Astrocyte (in vitro differentiated cells and primary cell): ENCODE measurements around the gene CHML. TPM values are rescaled to one million over a fixed set of nuclear protein-coding genes. Genes with fewer than 3 reads are reported as not detected.

Source experiments
- DNase-seq: peaks from one replicate; pipeline ENCODE4 v3.0.0-alpha.2; 2010; ENCODE audit warnings: low read depth
- FAIRE-seq: peaks from 2 replicates; lab custom pipeline; 2011; peaks lifted over from hg19 to GRCh38; lab: Jason Lieb, UNC
- H2AFZ ChIP-seq: 2 replicates; pipeline ENCODE4 v1.6.0; 2012; ENCODE audit warnings: low read depth, low read length, inconsistent platforms
- H3K27ac ChIP-seq: 2 replicates; pipeline ENCODE4 v1.5.1; 2011; ENCODE audit warnings: low read depth, low read length, inconsistent platforms
- H3K27me3 ChIP-seq: 2 replicates; pipeline ENCODE4 v1.6.0; 2011; ENCODE audit warnings: low read length, inconsistent platforms; ENCODE audit not compliant: insufficient read depth
- H3K36me3 ChIP-seq: 2 replicates; pipeline ENCODE4 v1.5.1; 2011; ENCODE audit warnings: low read length, inconsistent platforms; ENCODE audit not compliant: insufficient read depth
- H3K4me1 ChIP-seq: 2 replicates; pipeline ENCODE4 v1.5.1; 2011; ENCODE audit warnings: low read length, inconsistent platforms; ENCODE audit not compliant: insufficient read depth
- H3K4me2 ChIP-seq: 2 replicates; pipeline ENCODE4 v1.6.0; 2012; ENCODE audit warnings: low read length, inconsistent platforms
- H3K4me3 ChIP-seq: 2 replicates; pipeline ENCODE4 v1.5.1; 2011; ENCODE audit warnings: low read depth, mild to moderate bottlenecking, low read length, inconsistent platforms; ENCODE audit not compliant: insufficient read depth
- H3K79me2 ChIP-seq: 2 replicates; pipeline ENCODE4 v1.6.0; 2012; ENCODE audit warnings: mild to moderate bottlenecking, low read length, inconsistent platforms; ENCODE audit not compliant: insufficient read depth
- H3K9ac ChIP-seq: 2 replicates; pipeline ENCODE4 v1.6.0; 2012; ENCODE audit warnings: mild to moderate bottlenecking, low read length, inconsistent platforms
- H3K9me3 ChIP-seq: 2 replicates; pipeline ENCODE4 v1.5.1; 2012; ENCODE audit warnings: low read depth, mild to moderate bottlenecking, low read length, inconsistent platforms; ENCODE audit not compliant: insufficient read depth
- H4K20me1 ChIP-seq: 2 replicates; pipeline ENCODE4 v1.6.0; 2012; ENCODE audit warnings: low read length, inconsistent platforms; ENCODE audit not compliant: insufficient read depth
- H3K27ac Mint-ChIP-seq: one replicate; pipeline ENCODE4 v1.8.0; 2021; ENCODE audit warnings: mild to moderate bottlenecking, mixed read lengths; ENCODE audit not compliant: unreplicated experiment
- H3K27me3 Mint-ChIP-seq: one replicate; pipeline ENCODE4 v1.8.0; 2021; ENCODE audit warnings: low read depth, mixed read lengths; ENCODE audit not compliant: unreplicated experiment
- H3K36me3 Mint-ChIP-seq: one replicate; pipeline ENCODE4 v1.8.0; 2021; ENCODE audit warnings: low read depth, mixed read lengths; ENCODE audit not compliant: unreplicated experiment
- H3K4me1 Mint-ChIP-seq: one replicate; pipeline ENCODE4 v1.8.0; 2021; ENCODE audit warnings: low read depth, mixed read lengths; ENCODE audit not compliant: unreplicated experiment
- H3K4me3 Mint-ChIP-seq: one replicate; pipeline ENCODE4 v1.8.0; 2021; ENCODE audit warnings: mild to moderate bottlenecking, moderate library complexity, mixed read lengths; ENCODE audit not compliant: unreplicated experiment
- H3K9me3 Mint-ChIP-seq: one replicate; pipeline ENCODE4 v1.8.0; 2021; ENCODE audit warnings: mild to moderate bottlenecking, mixed read lengths; ENCODE audit not compliant: unreplicated experiment
- CTCF ChIP-seq: IDR thresholded peaks from 2 replicates; pipeline ENCODE4 v1.5.1; 2011; ENCODE audit warnings: low read depth, mild to moderate bottlenecking, inconsistent platforms, low read length, moderate library complexity; ENCODE audit not compliant: insufficient read depth
- EZH2 ChIP-seq: IDR thresholded peaks from 2 replicates; pipeline ENCODE4 v1.6.1; 2012; ENCODE audit warnings: mild to moderate bottlenecking, low read length, inconsistent platforms; ENCODE audit not compliant: insufficient read depth
- total RNA-seq: library from RNA; stranded (reverse); gene quantifications from 2 replicates; pipeline ENCODE4 v1.2.1, GENCODE V29; 2021

The CHML gene
- total RNA-seq, 1 donor from 2014 or later, result 22.6 TPM

- Mint-ChIP-seq H3K4me3 (no peak overlapping the region), H3K9me3 (peaks cover 2% of the 10 kb centered on the region), H3K27me3 (no peaks in the 10 kb centered on the region), H3K4me1 (peaks cover 20% of the 10 kb centered on the region), H3K27ac (no peak overlapping the region), H3K36me3 (no peaks in the 10 kb centered on the region)
- Histone ChIP-seq H3K4me3 (no peak overlapping the region), H3K9me3 (no peaks in the 10 kb centered on the region), H3K27ac (no peak overlapping the region), H3K27me3 (no peaks in the 10 kb centered on the region), H3K36me3 (no peaks in the 10 kb centered on the region), H3K9ac (no peak overlapping the region), H2AFZ (no peak overlapping the region), H3K4me1 (peaks cover 5% of the 10 kb centered on the region), H3K4me2 (no peak overlapping the region), H4K20me1 (no peaks in the 10 kb centered on the region), H3K79me2 (peaks cover 5% of the 10 kb centered on the region)
- no peak for TF ChIP-seq EZH2
- no peak for TF ChIP-seq CTCF
- DNase-seq (no peak), FAIRE-seq (no peak)
Observed at GRCh38 chr1:241644259-241644658, 4.1 kb upstream of the CHML start.

GRCh38 chr1:241642593-241642944 is 2.4 kb upstream of the CHML start:
- H3K27me3 Mint-ChIP-seq, result no peaks in the 10 kb centered on the region
- H3K4me2 ChIP-seq, result no peak overlapping the region
- H3K36me3 Mint-ChIP-seq, result no peaks in the 10 kb centered on the region
- peaks cover 22% of the 10 kb centered on the region for H3K79me2 ChIP-seq
- H3K4me3 ChIP-seq, result no peak overlapping the region
- H2AFZ ChIP-seq, result no peak overlapping the region
- no peak overlapping the region for H3K4me3 Mint-ChIP-seq
- FAIRE-seq, result no peak
- H3K27ac Mint-ChIP-seq, result no peak overlapping the region
- H3K4me1 Mint-ChIP-seq, result peaks cover 28% of the 10 kb centered on the region
- peaks cover 2% of the 10 kb centered on the region for H3K9me3 Mint-ChIP-seq
- no peaks in the 10 kb centered on the region for H3K27me3 ChIP-seq
- no peak overlapping the region for H3K9ac ChIP-seq
- H3K36me3 ChIP-seq, result no peaks in the 10 kb centered on the region
- no peaks in the 10 kb centered on the region for H3K9me3 ChIP-seq
- no peak overlapping the region for H3K27ac ChIP-seq
- peaks cover 15% of the 10 kb centered on the region for H3K4me1 ChIP-seq
- H4K20me1 ChIP-seq, result peaks cover 12% of the 10 kb centered on the region
- no peak for DNase-seq
- TF ChIP-seq EZH2 (no peak), CTCF (no peak)

GRCh38 chr1:241641773-241642592 is 1.8 kb upstream of the CHML start:
- H3K27me3 Mint-ChIP-seq, result no peaks in the 10 kb centered on the region
- Histone ChIP-seq H3K4me1 (peaks cover 16% of the 10 kb centered on the region), H3K4me3 (no peak overlapping the region), H3K9ac (no peak overlapping the region), H3K9me3 (no peaks in the 10 kb centered on the region), H3K27ac (peak overlapping the region; percentile 22), H3K27me3 (no peaks in the 10 kb centered on the region), H3K4me2 (no peak overlapping the region), H3K79me2 (peaks cover 27% of the 10 kb centered on the region), H3K36me3 (no peaks in the 10 kb centered on the region), H4K20me1 (peaks cover 17% of the 10 kb centered on the region), H2AFZ (no peak overlapping the region)
- H3K27ac Mint-ChIP-seq, result peak overlapping the region; percentile 77
- DNase-seq (peak; percentile 59), FAIRE-seq (no peak)
- TF ChIP-seq CTCF, result no peak
- no peak for TF ChIP-seq EZH2
- no peak overlapping the region for H3K4me3 Mint-ChIP-seq
- H3K4me1 Mint-ChIP-seq, result peaks cover 31% of the 10 kb centered on the region
- no peaks in the 10 kb centered on the region for H3K36me3 Mint-ChIP-seq
- peaks cover 2% of the 10 kb centered on the region for H3K9me3 Mint-ChIP-seq
